ENCODE data around the gene PROK1.

Gene PROK1

GRCh38 chr1:110449661-110450651 is 993 bp upstream of the PROK1 start:
- TF ChIP-seq Cebpa-rat (IDR thresholded peaks at IDR 0.05), result no peak
- Histone ChIP-seq H3K4me3 (no peak overlapping the region), H3K36me3 (no peaks in the 10 kb centered on the region), H3K4me2 (no peak overlapping the region), H4K20me1 (no peaks in the 10 kb centered on the region), H3K9me3 (no peaks in the 10 kb centered on the region), H3K9ac (no peak overlapping the region), H3K27ac (no peak overlapping the region), H3K4me1 (no peaks in the 10 kb centered on the region), H3K27me3 (no peaks in the 10 kb centered on the region)

- H3K4me2 ChIP-seq, result no peak overlapping the region
- no peak for TF ChIP-seq Cebpa-rat (IDR thresholded peaks at IDR 0.05)
- no peak overlapping the region for H3K27ac ChIP-seq
- H3K4me3 ChIP-seq, result no peak overlapping the region
- no peaks in the 10 kb centered on the region for H3K9me3 ChIP-seq
- H4K20me1 ChIP-seq, result no peaks in the 10 kb centered on the region
- H3K36me3 ChIP-seq, result no peaks in the 10 kb centered on the region
- no peak overlapping the region for H3K9ac ChIP-seq
- H3K4me1 ChIP-seq, result no peaks in the 10 kb centered on the region
- no peaks in the 10 kb centered on the region for H3K27me3 ChIP-seq
These were observed 1.4 kb downstream of the PROK1 start for GRCh38 chr1:110452330-110452729.

GRCh38 chr1:110453829-110454228 is 2.9 kb downstream of the PROK1 start:
- Histone ChIP-seq H3K9me3 (no peaks in the 10 kb centered on the region), H4K20me1 (no peaks in the 10 kb centered on the region), H3K4me1 (no peaks in the 10 kb centered on the region), H3K36me3 (no peaks in the 10 kb centered on the region), H3K27me3 (no peaks in the 10 kb centered on the region), H3K27ac (no peak overlapping the region), H3K9ac (no peak overlapping the region), H3K4me2 (no peak overlapping the region), H3K4me3 (no peak overlapping the region)
- TF ChIP-seq Cebpa-rat (IDR thresholded peaks at IDR 0.05), result no peak

- H3K4me2 ChIP-seq, result no peak overlapping the region
- no peak overlapping the region for H3K27ac ChIP-seq
- H3K9me3 ChIP-seq, result no peaks in the 10 kb centered on the region
- H3K27me3 ChIP-seq, result no peaks in the 10 kb centered on the region
- no peak for TF ChIP-seq Cebpa-rat (IDR thresholded peaks at IDR 0.05)
- no peak overlapping the region for H3K9ac ChIP-seq
- H3K4me1 ChIP-seq, result no peaks in the 10 kb centered on the region
- no peaks in the 10 kb centered on the region for H3K36me3 ChIP-seq
- no peak overlapping the region for H3K4me3 ChIP-seq
- no peaks in the 10 kb centered on the region for H4K20me1 ChIP-seq
These were observed 3.4 kb downstream of the PROK1 start for GRCh38 chr1:110454328-110454727.

GRCh38 chr1:110455151-110455550 is 4.2 kb downstream of the PROK1 start:
- H4K20me1 ChIP-seq, result no peaks in the 10 kb centered on the region
- TF ChIP-seq Cebpa-rat (IDR thresholded peaks at IDR 0.05), result no peak
- H3K4me3 ChIP-seq, result no peak overlapping the region
- H3K9me3 ChIP-seq, result no peaks in the 10 kb centered on the region
- no peaks in the 10 kb centered on the region for H3K4me1 ChIP-seq
- H3K27ac ChIP-seq, result no peak overlapping the region
- no peaks in the 10 kb centered on the region for H3K27me3 ChIP-seq
- H3K9ac ChIP-seq, result no peak overlapping the region
- no peaks in the 10 kb centered on the region for H3K36me3 ChIP-seq
- H3K4me2 ChIP-seq, result no peak overlapping the region

- Histone ChIP-seq H3K27me3 (no peaks in the 10 kb centered on the region), H3K9me3 (no peaks in the 10 kb centered on the region), H3K4me1 (no peaks in the 10 kb centered on the region), H3K27ac (no peak overlapping the region), H3K36me3 (no peaks in the 10 kb centered on the region), H3K4me2 (no peak overlapping the region), H4K20me1 (no peaks in the 10 kb centered on the region), H3K9ac (no peak overlapping the region), H3K4me3 (no peak overlapping the region)
- no peak for TF ChIP-seq Cebpa-rat (IDR thresholded peaks at IDR 0.05)
These were observed 6.3 kb downstream of the PROK1 start for GRCh38 chr1:110457206-110457605.

DNA sequence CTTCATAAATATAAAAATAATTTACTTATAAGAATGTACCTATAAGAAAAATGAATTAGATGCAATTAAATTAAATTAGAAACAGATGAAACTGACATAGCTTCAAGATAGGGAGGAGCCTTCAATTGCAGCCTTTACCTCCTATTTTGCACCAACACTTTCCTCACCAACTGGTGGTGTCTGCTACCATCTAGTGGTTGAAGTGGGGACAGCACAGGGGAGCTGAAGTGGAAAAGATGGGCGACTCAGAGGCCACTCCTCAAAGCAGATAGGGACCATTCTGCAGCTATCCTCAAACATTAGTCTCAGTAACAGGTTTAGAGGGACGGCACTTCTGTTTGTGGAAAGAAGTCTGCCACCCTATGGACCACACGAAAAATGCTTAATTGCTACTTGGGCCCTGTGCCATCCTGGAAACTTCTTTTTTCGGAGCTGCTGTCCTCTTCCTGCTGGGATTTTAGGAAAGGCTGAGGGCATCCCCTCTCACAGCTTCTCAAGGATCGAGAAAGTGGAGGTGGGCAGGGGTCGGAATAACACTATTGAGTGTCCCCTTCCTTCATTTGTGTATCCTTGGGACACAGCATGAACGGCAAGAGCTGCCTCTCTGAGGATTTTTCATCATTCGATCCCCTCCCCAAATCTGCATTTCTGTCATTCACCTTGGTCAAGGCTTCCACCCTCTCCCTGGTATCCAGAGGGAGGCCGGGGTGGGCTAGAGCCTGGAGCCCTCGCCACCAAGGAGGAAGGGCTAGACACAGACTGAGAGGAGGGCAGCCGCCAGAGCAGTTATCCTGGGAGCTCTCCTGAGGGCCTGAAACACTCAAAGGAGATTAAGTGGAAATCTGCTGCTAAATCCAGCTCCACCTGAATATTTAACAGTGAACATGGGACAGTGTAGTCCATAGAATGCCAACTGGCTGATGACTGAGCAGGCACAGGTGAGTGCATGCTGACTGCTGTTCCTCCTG is 9.6 kb downstream of the PROK1 start:
- no peak for TF ChIP-seq Cebpa-rat (IDR thresholded peaks at IDR 0.05)
- peaks cover 7% of the 10 kb centered on the region for H3K4me1 ChIP-seq
- no peaks in the 10 kb centered on the region for H3K9me3 ChIP-seq
- no peak overlapping the region for H3K27ac ChIP-seq
- no peak overlapping the region for H3K9ac ChIP-seq
- no peaks in the 10 kb centered on the region for H4K20me1 ChIP-seq
- H3K4me2 ChIP-seq, result no peak overlapping the region
- H3K4me3 ChIP-seq, result no peak overlapping the region
- H3K27me3 ChIP-seq, result no peaks in the 10 kb centered on the region
- H3K36me3 ChIP-seq, result no peaks in the 10 kb centered on the region

GRCh38 chr1:110462093-110462492 is 11.1 kb downstream of the PROK1 start:
- no peak overlapping the region for H3K9ac ChIP-seq
- H3K9me3 ChIP-seq, result no peaks in the 10 kb centered on the region
- no peak overlapping the region for H3K27ac ChIP-seq
- no peaks in the 10 kb centered on the region for H3K36me3 ChIP-seq
- H3K4me1 ChIP-seq, result peaks cover 20% of the 10 kb centered on the region
- H4K20me1 ChIP-seq, result no peaks in the 10 kb centered on the region
- H3K27me3 ChIP-seq, result no peaks in the 10 kb centered on the region
- no peak for TF ChIP-seq Cebpa-rat (IDR thresholded peaks at IDR 0.05)
- H3K4me3 ChIP-seq, result no peak overlapping the region
- no peak overlapping the region for H3K4me2 ChIP-seq

DNA sequence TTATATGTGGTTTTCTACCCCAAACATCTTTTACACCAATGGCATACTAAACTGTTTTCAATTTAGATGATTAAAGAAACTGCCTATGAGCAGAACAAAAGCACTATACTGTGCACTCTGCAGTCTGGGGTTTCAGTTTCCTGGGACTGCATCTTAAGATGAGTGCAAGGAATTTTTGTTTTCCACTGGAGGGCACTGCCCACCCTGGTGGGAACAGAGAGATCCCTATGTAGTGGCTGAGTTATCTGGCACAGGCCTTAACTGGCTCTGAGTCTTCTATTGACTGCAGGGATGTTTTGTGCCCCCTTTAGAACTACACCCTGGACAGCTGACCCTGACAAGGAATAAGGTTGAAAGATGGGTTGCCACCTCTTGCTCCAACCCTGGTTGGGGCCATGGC is 12.0 kb downstream of the PROK1 start:
- Histone ChIP-seq H3K4me3 (no peak overlapping the region), H3K9ac (no peak overlapping the region), H3K4me1 (peaks cover 20% of the 10 kb centered on the region), H3K36me3 (no peaks in the 10 kb centered on the region), H3K27ac (no peak overlapping the region), H3K9me3 (no peaks in the 10 kb centered on the region), H4K20me1 (no peaks in the 10 kb centered on the region), H3K27me3 (no peaks in the 10 kb centered on the region), H3K4me2 (no peak overlapping the region)
- TF ChIP-seq Cebpa-rat (IDR thresholded peaks at IDR 0.05), result no peak

DNA sequence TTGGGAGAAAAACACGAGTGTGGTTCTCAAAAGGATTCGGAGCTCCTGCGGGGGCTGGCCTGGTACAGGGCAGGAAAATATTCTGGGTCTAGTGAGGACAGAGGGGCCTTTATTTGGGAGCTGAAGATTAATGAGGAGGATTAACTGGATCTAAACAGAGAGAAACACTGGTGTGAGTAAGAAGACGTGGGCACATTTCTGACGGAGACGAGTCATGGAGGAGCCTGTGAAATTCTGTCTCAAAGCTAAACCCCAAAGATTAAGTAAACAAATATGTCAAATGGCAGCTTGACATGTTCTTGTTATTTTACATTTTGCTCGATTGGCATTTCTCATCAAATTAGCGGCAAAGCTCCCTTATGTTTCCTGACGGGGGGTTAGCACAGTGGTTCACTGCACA is 12.8 kb downstream of the PROK1 start:
- no peaks in the 10 kb centered on the region for H4K20me1 ChIP-seq
- H3K9me3 ChIP-seq, result no peaks in the 10 kb centered on the region
- H3K9ac ChIP-seq, result no peak overlapping the region
- no peaks in the 10 kb centered on the region for H3K36me3 ChIP-seq
- peaks cover 20% of the 10 kb centered on the region for H3K4me1 ChIP-seq
- no peak overlapping the region for H3K4me2 ChIP-seq
- no peak overlapping the region for H3K27ac ChIP-seq
- H3K4me3 ChIP-seq, result no peak overlapping the region
- no peaks in the 10 kb centered on the region for H3K27me3 ChIP-seq
- TF ChIP-seq Cebpa-rat (IDR thresholded peaks at IDR 0.05), result no peak

Measured in BLaER1 (cell line).